TTC549 (cell line): ENCODE data around the gene HNRNPA2B1.
"Not testable (repeated sequence)": the region's sequence is repeated elsewhere in the genome, so short reads cannot be mapped to it uniquely, and the experiment has no call there.

Source experiments
- FAIRE-seq: peaks from 2 replicates; lab custom pipeline; 2012; peaks lifted over from hg19 to GRCh38; lab: Jason Lieb, UNC

Gene HNRNPA2B1

GRCh38 chr7:26184281-26185101 lies 16.1 kb downstream of the HNRNPA2B1 start:
- FAIRE-seq: peak; percentile 58

GRCh38 chr7:26183545-26184280 lies 16.8 kb downstream of the HNRNPA2B1 start:
- FAIRE-seq: no peak

- no peak for FAIRE-seq
Observed at GRCh38 chr7:26182706-26183105, 17.8 kb downstream of the HNRNPA2B1 start.

GRCh38 chr7:26182283-26182682 lies 18.3 kb downstream of the HNRNPA2B1 start:
- FAIRE-seq: no peak

GRCh38 chr7:26181474-26182227 lies 18.9 kb downstream of the HNRNPA2B1 start:
- no peak for FAIRE-seq

GRCh38 chr7:26180792-26181198 lies 19.8 kb downstream of the HNRNPA2B1 start:
- FAIRE-seq: no peak

GRCh38 chr7:26179826-26180497 lies 20.6 kb downstream of the HNRNPA2B1 start:
- FAIRE-seq: no peak

- FAIRE-seq: no peak
Observed at GRCh38 chr7:26179422-26179821, 21.1 kb downstream of the HNRNPA2B1 start.

GRCh38 chr7:26178272-26178960 lies 22.1 kb downstream of the HNRNPA2B1 start:
- no peak for FAIRE-seq

GRCh38 chr7:26177269-26177668 lies 23.3 kb downstream of the HNRNPA2B1 start:
- FAIRE-seq: not testable (repeated sequence)

DNA sequence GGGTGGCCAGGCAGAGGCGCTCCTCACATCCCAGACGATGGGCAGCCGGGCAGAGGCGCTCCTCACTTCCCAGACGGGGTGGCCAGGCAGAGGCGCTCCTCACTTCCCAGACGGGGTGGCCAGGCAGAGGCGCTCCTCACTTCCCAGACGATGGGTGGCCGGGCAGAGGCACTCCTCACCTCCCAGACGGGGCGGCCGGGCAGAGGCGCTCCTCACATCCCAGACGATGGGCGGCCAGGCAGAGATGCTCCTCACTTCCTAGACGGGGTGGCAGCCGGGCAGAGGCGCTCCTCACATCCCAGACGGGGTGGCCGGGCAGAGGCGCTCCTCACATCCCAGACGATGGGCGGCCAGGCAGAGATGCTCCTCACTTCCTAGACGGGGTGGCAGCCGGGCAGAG lies 23.9 kb downstream of the HNRNPA2B1 start:
- FAIRE-seq: not testable (repeated sequence)

GRCh38 chr7:26175903-26176302 lies 24.6 kb downstream of the HNRNPA2B1 start:
- FAIRE-seq: not testable (repeated sequence)

DNA sequence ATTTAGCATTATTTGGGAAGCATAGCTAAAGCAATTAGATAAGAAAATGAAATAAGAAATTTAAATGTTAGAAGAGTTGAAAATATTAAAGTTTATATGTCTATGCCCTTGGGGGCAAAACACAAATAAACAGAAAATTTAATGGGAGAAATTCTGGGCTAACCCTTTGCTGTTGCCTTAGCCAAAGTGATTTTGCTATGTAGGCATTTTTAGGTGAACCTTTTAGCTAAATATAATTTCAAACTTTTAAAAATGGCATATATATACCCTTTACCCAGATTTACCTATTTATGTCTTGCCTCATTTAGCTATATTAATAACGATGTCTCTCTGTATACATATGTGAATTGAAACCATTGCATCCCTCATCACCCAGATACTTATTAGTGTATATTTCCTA lies 28.5 kb downstream of the HNRNPA2B1 start:
- FAIRE-seq: no peak

DNA sequence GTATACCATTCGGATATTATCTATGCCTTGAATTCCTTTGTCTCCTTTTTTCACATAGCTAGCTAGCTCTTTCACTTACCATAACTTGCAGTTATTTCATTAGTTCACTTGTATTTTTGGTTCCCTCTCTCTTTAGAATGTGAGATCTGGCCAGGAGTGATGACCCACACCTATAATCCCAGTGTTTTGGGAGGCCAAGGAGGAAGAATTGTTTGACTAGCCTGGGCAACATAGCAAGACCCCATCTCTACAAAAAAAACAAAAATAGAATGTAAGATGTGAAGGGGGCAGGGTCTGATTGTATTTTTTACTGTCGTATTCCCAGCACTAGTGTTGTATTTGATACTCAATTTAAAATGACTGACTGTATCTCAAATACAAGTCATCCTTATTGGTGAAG lies 28.9 kb downstream of the HNRNPA2B1 start:
- FAIRE-seq: no peak

GRCh38 chr7:26170663-26171062 lies 29.9 kb downstream of the HNRNPA2B1 start:
- FAIRE-seq: no peak

DNA sequence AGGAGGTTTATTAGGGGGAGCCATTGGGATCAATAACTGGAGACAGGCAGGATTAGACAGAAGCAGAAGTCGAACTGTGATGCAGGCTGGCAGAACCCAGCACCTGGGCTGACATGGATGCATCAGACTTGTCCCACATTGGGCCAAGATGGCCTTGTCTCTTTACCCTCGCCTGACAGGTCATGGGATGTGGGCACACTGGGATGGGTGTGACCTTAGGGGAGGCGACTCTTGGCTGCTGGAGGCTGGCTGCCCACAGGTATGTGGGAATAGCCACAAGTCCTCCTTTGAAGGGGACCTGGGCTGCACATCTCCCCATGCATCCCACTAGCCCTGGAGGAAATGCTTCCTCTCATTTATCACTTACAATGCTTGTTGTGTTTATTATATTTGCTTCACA lies 31.3 kb downstream of the HNRNPA2B1 start:
- FAIRE-seq: no peak

- FAIRE-seq: no peak
Observed at GRCh38 chr7:26168458-26169023, 32.0 kb downstream of the HNRNPA2B1 start.

- FAIRE-seq: no peak
Observed at GRCh38 chr7:26167303-26167934, 33.1 kb downstream of the HNRNPA2B1 start.

DNA sequence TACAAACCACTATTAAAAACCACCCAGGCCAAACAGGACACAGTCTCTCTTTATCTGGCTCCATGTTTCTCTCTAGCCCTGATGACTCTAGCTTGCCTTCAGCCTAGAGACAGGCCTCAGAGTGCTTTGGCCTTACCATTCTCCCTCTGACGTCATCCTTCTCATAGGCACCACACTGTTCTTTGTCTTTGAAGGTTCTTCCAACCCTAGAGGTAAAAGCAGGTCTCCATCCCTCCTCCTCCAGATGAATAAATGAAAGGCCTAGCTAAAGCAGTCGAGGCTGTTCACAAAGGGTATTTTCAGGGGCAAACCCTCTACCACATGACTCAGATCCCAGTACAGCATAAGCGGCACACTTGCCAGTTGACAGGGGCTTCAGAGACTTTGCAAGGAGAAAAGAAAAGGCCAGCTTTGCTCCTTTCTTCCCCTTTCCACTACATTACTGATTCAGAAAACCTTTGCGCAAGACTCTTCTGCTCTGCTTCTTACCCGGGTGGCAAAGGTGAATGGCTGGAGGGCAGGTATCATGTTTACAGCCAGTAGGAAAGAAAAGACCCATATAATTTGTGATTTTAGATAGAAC lies 33.8 kb downstream of the HNRNPA2B1 start:
- no peak for FAIRE-seq

GRCh38 chr7:26165950-26166683 lies 34.4 kb downstream of the HNRNPA2B1 start:
- FAIRE-seq: no peak
